ENCODE data around the gene GTF2IRD2. TPM values are rescaled to one million over a fixed set of nuclear protein-coding genes. Genes with fewer than 3 reads are reported as not detected.
"Not testable (repeated sequence)": the region's sequence is repeated elsewhere in the genome, so short reads cannot be mapped to it uniquely, and the experiment has no call there.

Gene GTF2IRD2
- 10 to 100 TPM in 1 of 2 donors, 1 to 10 TPM in 1; 7.8 to 14.4 TPM for polyA plus RNA-seq

GRCh38 chr7:74850833-74851721 lies at the start of gene GTF2IRD2:
TSS of gene GTF2IRD2 (minus strand) at chr7:74851605. CDS start at chr7:74836378, 15,227 bp downstream.
- not testable (repeated sequence) for H3K4me1 ChIP-seq (ENCODE audit: control insufficient read depth in 2 of 2, insufficient read depth in 2 of 2, low read length in 1 of 2); H3K36me3 ChIP-seq (ENCODE audit: control insufficient read depth in 2 of 2, insufficient read depth in 2 of 2, low read length in 1 of 2); H3K4me3 ChIP-seq (ENCODE audit: low read depth in 1 of 2, low read length in 2 of 2); H3K27me3 ChIP-seq (ENCODE audit: control insufficient read depth in 1 of 2, insufficient read depth in 2 of 2, low read length in 2 of 2); H3K9me3 ChIP-seq (ENCODE audit: control insufficient read depth in 2 of 2, insufficient read depth in 1 of 2, low read depth in 1 of 2, low read length in 1 of 2); H3K27ac ChIP-seq (ENCODE audit: low read depth in 2 of 2, low read length in 1 of 2)
- no CpG with 5 or more reads among the region's 97 CpGs for WGBS, 2 donors

GRCh38 chr7:74890158-74891123 lies 39.0 kb upstream of the GTF2IRD2 start:
- not testable (repeated sequence) for H3K27me3 ChIP-seq (ENCODE audit: control insufficient read depth in 1 of 2, insufficient read depth in 2 of 2, low read length in 2 of 2); H3K36me3 ChIP-seq (ENCODE audit: control insufficient read depth in 2 of 2, insufficient read depth in 2 of 2, low read length in 1 of 2); H3K9me3 ChIP-seq (ENCODE audit: control insufficient read depth in 2 of 2, insufficient read depth in 1 of 2, low read depth in 1 of 2, low read length in 1 of 2); H3K4me1 ChIP-seq (ENCODE audit: control insufficient read depth in 2 of 2, insufficient read depth in 2 of 2, low read length in 1 of 2)
- Histone ChIP-seq H3K4me3 (ENCODE audit: low read depth in 1 of 2, low read length in 2 of 2) (peak overlapping the region; percentile 54 to 63), H3K27ac (ENCODE audit: low read depth in 2 of 2, low read length in 1 of 2) (peak overlapping the region; percentile 83)
- WGBS, 2 donors: 0% methylated on average over 19 to 57 of the region's 84 CpGs

GRCh38 chr7:74889518-74890129 lies 38.2 kb upstream of the GTF2IRD2 start:
- not testable (repeated sequence) for H3K27me3 ChIP-seq (ENCODE audit: control insufficient read depth in 1 of 2, insufficient read depth in 2 of 2, low read length in 2 of 2); H3K4me3 ChIP-seq (ENCODE audit: low read depth in 1 of 2, low read length in 2 of 2); H3K27ac ChIP-seq (ENCODE audit: low read depth in 2 of 2, low read length in 1 of 2); H3K9me3 ChIP-seq (ENCODE audit: control insufficient read depth in 2 of 2, insufficient read depth in 1 of 2, low read depth in 1 of 2, low read length in 1 of 2); H3K36me3 ChIP-seq (ENCODE audit: control insufficient read depth in 2 of 2, insufficient read depth in 2 of 2, low read length in 1 of 2); H3K4me1 ChIP-seq (ENCODE audit: control insufficient read depth in 2 of 2, insufficient read depth in 2 of 2, low read length in 1 of 2)
- 73 to 77% methylated on average over 11 of the region's 31 CpGs for WGBS, 2 donors

GRCh38 chr7:74885295-74885694 lies 33.9 kb upstream of the GTF2IRD2 start:
- H3K27ac ChIP-seq (ENCODE audit: low read depth in 2 of 2, low read length in 1 of 2); H3K4me3 ChIP-seq (ENCODE audit: low read depth in 1 of 2, low read length in 2 of 2); H3K36me3 ChIP-seq (ENCODE audit: control insufficient read depth in 2 of 2, insufficient read depth in 2 of 2, low read length in 1 of 2); H3K27me3 ChIP-seq (ENCODE audit: control insufficient read depth in 1 of 2, insufficient read depth in 2 of 2, low read length in 2 of 2); H3K9me3 ChIP-seq (ENCODE audit: control insufficient read depth in 2 of 2, insufficient read depth in 1 of 2, low read depth in 1 of 2, low read length in 1 of 2); H3K4me1 ChIP-seq (ENCODE audit: control insufficient read depth in 2 of 2, insufficient read depth in 2 of 2, low read length in 1 of 2): not testable (repeated sequence)
- 88 to 91% methylated on average over 2 to 3 of the region's 3 CpGs for whole genome bisulfite sequencing, 2 donors

- WGBS, 2 donors: 58 to 61% methylated on average over 4 to 6 of the region's 9 CpGs
- H3K4me3 ChIP-seq (ENCODE audit: low read depth in 1 of 2, low read length in 2 of 2); H3K4me1 ChIP-seq (ENCODE audit: control insufficient read depth in 2 of 2, insufficient read depth in 2 of 2, low read length in 1 of 2): not testable (repeated sequence)
Observed at GRCh38 chr7:74882110-74882509, 30.7 kb upstream of the GTF2IRD2 start.

GRCh38 chr7:74874748-74875512 lies 23.5 kb upstream of the GTF2IRD2 start:
- H3K4me3 ChIP-seq (ENCODE audit: low read depth in 1 of 2, low read length in 2 of 2); H3K27me3 ChIP-seq (ENCODE audit: control insufficient read depth in 1 of 2, insufficient read depth in 2 of 2, low read length in 2 of 2); H3K36me3 ChIP-seq (ENCODE audit: control insufficient read depth in 2 of 2, insufficient read depth in 2 of 2, low read length in 1 of 2); H3K9me3 ChIP-seq (ENCODE audit: control insufficient read depth in 2 of 2, insufficient read depth in 1 of 2, low read depth in 1 of 2, low read length in 1 of 2); H3K4me1 ChIP-seq (ENCODE audit: control insufficient read depth in 2 of 2, insufficient read depth in 2 of 2, low read length in 1 of 2); H3K27ac ChIP-seq (ENCODE audit: low read depth in 2 of 2, low read length in 1 of 2): not testable (repeated sequence)
- WGBS, 2 donors: 28 to 40% methylated on average over 10 to 18 of the region's 20 CpGs

More at GRCh38 chr7:74882110-74882509, 30.7 kb upstream of the GTF2IRD2 start:
- not testable (repeated sequence) for H3K27ac ChIP-seq (ENCODE audit: low read depth in 2 of 2, low read length in 1 of 2); H3K27me3 ChIP-seq (ENCODE audit: control insufficient read depth in 1 of 2, insufficient read depth in 2 of 2, low read length in 2 of 2); H3K9me3 ChIP-seq (ENCODE audit: control insufficient read depth in 2 of 2, insufficient read depth in 1 of 2, low read depth in 1 of 2, low read length in 1 of 2); H3K36me3 ChIP-seq (ENCODE audit: control insufficient read depth in 2 of 2, insufficient read depth in 2 of 2, low read length in 1 of 2)

- H3K36me3 ChIP-seq (ENCODE audit: control insufficient read depth in 2 of 2, insufficient read depth in 2 of 2, low read length in 1 of 2); H3K4me3 ChIP-seq (ENCODE audit: low read depth in 1 of 2, low read length in 2 of 2); H3K27ac ChIP-seq (ENCODE audit: low read depth in 2 of 2, low read length in 1 of 2); H3K9me3 ChIP-seq (ENCODE audit: control insufficient read depth in 2 of 2, insufficient read depth in 1 of 2, low read depth in 1 of 2, low read length in 1 of 2); H3K27me3 ChIP-seq (ENCODE audit: control insufficient read depth in 1 of 2, insufficient read depth in 2 of 2, low read length in 2 of 2); H3K4me1 ChIP-seq (ENCODE audit: control insufficient read depth in 2 of 2, insufficient read depth in 2 of 2, low read length in 1 of 2): not testable (repeated sequence)
- 52 to 62% methylated on average over 5 to 8 of the region's 10 CpGs for WGBS, 2 donors
Observed at GRCh38 chr7:74874104-74874747, 22.8 kb upstream of the GTF2IRD2 start.

- H3K36me3 ChIP-seq (ENCODE audit: control insufficient read depth in 2 of 2, insufficient read depth in 2 of 2, low read length in 1 of 2); H3K9me3 ChIP-seq (ENCODE audit: control insufficient read depth in 2 of 2, insufficient read depth in 1 of 2, low read depth in 1 of 2, low read length in 1 of 2); H3K4me3 ChIP-seq (ENCODE audit: low read depth in 1 of 2, low read length in 2 of 2); H3K4me1 ChIP-seq (ENCODE audit: control insufficient read depth in 2 of 2, insufficient read depth in 2 of 2, low read length in 1 of 2); H3K27me3 ChIP-seq (ENCODE audit: control insufficient read depth in 1 of 2, insufficient read depth in 2 of 2, low read length in 2 of 2); H3K27ac ChIP-seq (ENCODE audit: low read depth in 2 of 2, low read length in 1 of 2): not testable (repeated sequence)
- 80 to 91% methylated on average over 9 of the region's 9 CpGs for WGBS, 2 donors
Observed at GRCh38 chr7:74872542-74872941, 21.1 kb upstream of the GTF2IRD2 start.
